CD4-positive, alpha-beta T cell treated with Interleukin-10 for 1 hour (primary cell): ENCODE measurements around the gene GPR22.

Experiments used
- DNase-seq: peaks from one replicate; pipeline ENCODE4 v3.0.0-alpha.2; 2020

GPR22 gene

DNA sequence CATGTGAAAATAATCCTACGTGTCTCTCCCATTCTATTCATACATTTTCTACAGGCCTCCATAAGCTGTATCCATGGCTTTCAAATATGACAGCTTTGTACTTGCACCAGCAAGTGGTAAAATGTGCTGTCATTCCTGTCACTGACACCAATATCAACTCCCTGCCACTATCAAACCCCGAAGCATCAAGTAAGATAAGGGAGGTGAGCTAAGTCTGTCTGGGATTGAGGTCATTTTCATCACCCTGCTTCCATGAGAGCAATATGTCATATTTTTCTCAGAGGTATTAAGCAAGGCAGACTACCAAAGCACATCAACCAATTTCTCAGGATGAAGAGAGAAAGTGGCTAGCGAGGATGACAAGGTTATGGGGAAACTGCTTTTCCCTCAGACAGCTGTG, 11.1 kb downstream of the GPR22 start:
- no peak for DNase-seq

DNA sequence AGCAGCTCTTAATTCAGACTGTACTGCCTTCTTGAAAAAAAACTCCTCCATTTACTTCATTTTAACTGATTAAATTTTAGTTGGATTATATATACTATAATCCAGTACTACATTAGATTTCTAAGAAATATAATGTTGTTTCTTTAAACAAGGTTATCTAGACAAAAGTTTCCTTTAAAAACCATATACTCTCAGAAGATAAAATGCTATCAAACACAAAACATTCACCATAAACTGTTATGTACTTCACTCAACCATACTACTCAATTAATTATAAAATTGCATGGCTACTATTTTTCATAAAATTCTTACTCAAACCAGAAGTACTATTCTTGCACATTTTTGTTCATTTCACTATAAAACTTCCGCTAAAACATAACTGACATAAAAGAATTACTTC, 12.7 kb downstream of the GPR22 start:
- no peak for DNase-seq

DNA sequence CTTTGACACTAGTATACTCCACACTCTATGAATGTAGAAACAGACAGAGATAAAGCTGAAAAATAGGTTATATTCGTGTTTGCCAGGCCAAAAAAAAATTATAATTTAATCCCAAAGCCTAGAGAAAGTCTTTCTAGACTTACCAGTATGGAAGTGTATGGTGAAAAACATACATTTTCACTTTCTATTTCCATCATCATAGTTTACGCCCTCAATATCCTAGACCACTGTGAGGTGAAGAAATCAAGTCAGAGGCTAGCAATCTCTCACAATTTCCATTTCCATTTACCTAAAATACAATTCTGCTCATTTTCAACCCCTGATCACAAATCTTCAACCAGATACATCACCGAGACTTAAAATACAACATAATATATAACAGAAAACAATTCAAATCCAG, 16.2 kb downstream of the GPR22 start:
- no peak for DNase-seq

DNA sequence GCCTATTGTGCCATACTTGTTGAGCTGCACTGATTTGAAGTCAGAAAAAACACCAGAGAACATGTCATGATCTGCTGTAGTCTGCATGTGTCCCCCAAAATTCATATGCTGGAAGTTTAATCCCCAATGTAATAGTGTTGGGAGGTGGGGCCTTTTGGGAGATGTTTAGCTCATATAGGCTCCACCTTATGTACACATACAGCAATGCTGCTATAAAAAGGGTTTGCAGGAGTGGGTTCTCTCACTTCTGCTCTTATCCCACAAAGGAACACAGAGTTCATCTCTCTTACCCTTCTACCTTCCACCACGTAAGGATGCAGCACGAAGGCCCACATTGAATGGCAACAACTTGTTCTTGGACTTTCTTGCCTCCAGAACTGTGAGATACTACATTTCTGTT, 23.0 kb downstream of the GPR22 start:
- no peak for DNase-seq

DNA sequence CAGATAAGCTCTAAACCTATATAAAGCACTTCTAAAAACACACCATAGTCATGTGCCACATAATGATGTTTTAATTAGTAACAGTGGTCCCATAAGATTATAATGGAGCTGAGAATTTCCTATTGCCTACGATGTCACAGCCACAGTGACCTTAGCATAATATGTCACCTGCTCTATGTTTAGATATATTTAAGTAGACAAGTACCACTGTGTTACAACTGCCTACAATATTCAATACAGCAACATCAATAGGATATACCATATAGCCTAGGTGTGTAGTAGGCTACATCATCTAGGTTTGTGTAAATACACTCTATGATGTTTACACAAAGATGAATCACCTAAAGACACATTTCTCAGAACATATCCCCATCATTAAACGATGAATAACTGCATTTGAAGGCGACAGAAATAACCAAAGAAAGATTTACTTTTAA, 24.5 kb downstream of the GPR22 start:
- no peak for DNase-seq

DNA sequence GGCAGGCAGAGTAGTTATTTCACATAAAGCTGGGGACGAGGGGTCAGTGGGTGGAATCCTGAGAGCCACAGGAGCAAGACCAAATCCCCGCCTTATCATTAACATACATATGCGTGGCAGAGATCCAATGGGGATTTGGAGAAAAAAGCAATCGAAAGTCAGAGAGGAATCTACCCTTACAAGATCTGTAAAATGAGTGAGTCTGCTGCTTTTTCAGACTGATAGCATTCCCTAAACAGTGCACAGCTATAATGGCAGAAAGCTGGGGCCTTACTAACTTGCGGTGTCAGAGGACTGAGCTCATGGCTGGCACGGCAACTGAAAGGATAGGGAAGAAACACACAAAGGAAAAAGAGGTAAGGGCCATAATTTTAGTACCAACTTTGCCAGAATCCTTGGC, 25.0 kb downstream of the GPR22 start:
- no peak for DNase-seq

DNA sequence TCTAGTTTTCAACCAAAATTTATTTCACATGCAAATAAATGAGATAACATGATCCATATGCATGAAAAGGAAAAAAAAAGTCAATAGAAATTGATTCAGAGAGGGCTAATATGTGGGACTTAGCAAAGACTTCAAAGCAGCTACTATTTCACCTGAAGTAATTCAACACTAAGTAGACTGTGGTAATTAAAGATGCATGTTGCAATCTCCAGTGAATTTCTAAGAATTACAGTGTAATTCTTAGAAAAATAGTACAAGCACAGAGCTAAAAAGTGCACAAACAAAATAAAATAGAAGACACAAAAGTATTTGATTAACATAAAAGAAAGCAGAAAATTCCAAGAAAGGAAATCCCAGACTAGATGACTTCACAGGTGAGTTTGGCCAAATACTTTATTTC, 25.7 kb downstream of the GPR22 start:
- DNase-seq, result no peak

DNA sequence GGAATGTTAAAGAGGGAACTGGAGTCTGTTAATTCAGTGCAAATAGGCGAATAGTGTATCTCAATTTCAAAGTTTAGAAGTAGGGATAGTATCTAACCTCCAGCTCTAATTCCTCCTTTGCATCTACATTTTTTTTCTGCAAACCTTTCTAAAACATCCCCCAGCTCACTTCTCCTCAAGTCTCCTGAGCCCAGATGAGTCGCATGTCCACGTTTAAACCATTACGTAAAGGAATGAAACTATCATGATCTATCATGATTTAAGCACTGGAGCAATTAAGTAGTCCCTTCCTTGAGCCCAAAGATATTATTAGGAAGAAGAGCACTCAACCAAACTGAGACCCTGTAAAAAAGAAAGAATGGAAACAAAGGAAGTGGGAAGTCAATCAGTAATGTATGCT, 29.9 kb downstream of the GPR22 start:
- no peak for DNase-seq

DNA sequence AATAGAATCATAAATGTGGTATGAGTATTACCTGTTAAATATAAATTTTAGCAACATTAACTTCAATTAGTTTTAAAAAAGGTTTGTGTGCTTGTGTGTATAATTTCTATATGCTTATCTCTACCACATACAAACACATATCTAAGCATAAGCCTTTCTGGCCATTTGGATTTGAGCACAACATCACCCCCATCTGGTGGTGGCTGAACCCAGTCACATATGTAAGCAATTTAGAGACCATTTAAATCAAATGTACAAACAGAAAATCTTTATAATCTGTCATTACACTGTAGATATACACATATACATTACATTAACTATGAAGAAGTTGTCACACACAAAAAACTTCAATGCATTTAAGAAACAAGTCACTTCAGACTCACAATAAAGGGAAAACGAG, 31.7 kb downstream of the GPR22 start:
- peak; percentile 25 for DNase-seq

DNA sequence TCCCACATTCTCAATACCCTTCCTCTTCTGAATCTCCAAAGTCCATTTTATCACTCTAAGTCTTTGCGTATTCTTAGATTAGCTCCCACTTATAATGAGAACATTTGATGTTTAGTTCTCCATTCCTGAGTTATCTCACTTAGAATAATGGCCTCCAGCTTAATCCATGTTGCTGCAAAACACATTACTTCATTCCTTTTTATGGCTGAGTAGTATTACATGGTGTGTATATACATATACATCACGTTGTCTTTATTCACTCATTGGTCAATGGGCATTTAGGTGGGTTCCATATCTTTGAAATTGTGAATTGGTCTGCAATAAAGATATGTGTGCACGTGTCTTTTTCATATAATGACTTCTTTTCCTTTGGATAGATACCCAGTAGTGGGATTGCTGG, 32.3 kb downstream of the GPR22 start:
- no peak for DNase-seq

DNA sequence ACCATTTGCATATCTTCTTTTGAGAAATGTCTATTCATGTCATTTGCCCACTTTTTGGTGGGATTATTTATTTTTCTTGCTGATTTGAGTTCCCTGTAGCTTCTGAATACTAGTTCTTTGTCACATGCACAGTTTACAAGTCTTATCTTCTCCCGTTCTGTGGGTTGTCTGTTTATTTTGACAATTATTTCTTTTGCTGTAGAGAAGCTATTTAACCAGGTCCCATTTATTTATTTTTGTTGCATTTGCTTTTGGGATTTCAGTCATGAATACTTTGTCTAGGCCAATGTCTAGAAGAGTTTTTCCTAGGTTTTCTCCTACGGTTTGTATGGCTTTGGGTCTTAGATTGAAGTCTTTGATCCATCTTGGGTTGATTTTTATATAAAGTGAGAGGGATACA, 32.9 kb downstream of the GPR22 start:
- DNase-seq, result no peak

DNA sequence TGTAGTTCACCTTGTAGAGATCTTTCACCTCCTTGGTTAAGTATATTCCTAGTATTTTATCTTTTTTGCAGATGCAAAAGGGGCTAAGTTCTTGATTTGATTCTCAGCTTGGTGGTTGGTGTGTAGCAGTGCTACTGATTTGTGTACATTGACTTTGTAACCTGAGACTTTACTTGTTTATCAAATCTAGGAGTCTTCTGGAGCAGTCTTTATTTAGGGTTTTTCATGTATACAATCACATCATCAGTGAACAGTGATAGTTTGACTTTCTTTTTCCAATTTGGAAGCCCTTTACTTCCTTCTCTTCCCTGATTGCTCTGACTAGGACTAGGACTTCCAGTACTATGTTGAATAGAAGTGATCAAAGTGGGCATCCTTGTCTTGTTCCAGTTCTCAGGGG, 33.8 kb downstream of the GPR22 start:
- DNase-seq, result no peak

DNA sequence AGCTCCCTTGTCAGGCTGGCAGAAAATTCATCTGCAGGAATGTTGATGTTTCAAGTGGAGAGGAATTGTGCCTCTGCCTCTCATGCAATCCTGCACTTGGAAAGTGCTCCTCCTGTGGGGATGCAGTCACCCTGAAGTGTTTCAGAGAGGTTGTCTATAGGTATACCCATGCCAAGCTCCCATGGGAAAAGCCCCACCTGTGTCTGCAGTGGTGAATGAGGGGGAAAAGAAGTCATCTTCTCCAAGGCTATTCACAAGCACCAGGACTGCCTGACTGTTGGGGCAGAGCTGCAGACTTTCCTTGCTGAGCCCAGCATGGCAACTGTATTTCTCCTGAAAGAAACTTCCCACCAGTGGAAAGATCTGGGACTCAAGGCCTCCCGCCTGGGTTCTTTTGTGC, 35.5 kb downstream of the GPR22 start:
- DNase-seq, result no peak

DNA sequence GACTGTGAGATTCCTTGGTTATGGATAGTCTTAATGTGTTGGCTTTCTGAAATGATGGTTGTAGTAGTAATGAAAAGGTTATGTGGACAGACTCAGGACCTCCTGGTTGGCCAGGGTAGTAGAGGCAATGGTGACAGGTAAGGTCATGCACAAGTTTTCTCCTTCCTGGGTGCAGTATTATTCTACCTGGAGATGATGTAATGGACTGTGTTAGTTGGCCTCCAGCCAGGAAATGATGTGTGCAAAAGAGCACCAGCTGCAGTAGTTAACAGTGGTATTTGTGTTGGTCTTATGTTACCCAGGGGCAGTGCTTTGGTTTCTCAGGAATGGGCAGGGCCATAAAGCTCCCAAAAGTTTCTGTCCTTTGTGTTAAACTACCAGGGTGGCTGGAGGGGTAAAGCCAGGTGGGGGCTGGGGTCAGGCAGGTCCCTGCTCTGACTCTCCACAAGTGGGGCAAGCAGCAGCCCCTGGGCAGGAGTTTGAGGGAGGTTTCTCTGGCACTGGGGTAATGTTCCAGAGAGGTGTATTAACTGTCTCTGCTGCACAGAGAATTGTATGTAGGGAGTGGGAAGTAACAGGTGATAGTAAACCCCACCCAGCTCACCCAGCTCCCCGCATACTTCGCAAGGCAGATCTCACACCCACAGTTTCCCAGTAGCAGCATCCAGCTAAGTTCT, 36.3 kb downstream of the GPR22 start:
- DNase-seq, result no peak

DNA sequence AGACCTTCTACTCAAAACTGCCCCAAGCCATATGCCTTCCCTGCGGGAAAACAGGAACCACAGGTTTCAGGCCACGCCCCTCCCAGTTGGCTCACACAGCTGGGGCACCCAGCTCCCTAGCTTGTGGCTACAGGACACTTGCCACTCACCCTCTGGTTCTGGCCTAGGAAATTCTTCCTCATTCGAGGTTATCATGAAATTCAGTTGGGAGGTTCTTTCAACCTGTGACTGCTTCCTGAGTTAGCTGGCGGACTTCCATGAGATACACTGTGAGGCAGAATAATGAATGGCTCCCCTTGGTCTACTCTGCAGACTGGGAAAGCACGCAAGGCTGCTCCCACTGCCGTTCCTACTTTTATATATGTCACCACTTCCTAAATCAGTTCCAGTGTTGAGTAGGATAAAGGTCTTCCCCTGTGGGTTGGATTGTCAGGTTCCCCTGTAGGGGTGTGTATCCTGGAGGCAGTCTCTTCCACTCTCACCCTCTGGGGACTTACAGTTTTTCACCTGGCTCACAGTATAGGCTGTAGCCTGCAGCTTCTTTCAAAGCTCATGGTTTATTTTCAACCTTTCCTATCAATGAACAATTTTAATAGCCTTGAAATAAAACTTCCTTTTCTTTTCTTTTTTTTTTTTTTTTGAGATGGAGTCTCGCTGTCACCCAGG, 37.0 kb downstream of the GPR22 start:
- no peak for DNase-seq
